Astrocyte (in vitro differentiated cells and primary cell): Measurements from ENCODE around the gene ZNF627. TPM values are rescaled to one million over a fixed set of nuclear protein-coding genes. Genes with fewer than 3 reads are reported as not detected.
A peak's percentile ranks its signal among the peaks of the same experiment; 100 is the strongest.

Experiments used
- DNase-seq: peaks from one replicate; pipeline ENCODE4 v3.0.0-alpha.2; 2010; ENCODE audit warnings: low read depth
- FAIRE-seq: peaks from 2 replicates; lab custom pipeline; 2011; peaks lifted over from hg19 to GRCh38; lab: Jason Lieb, UNC
- H2AFZ ChIP-seq: 2 replicates; pipeline ENCODE4 v1.6.0; 2012; ENCODE audit warnings: low read depth, low read length, inconsistent platforms
- H3K27ac ChIP-seq: 2 replicates; pipeline ENCODE4 v1.5.1; 2011; ENCODE audit warnings: low read depth, low read length, inconsistent platforms
- H3K27me3 ChIP-seq: 2 replicates; pipeline ENCODE4 v1.6.0; 2011; ENCODE audit warnings: low read length, inconsistent platforms; ENCODE audit not compliant: insufficient read depth
- H3K36me3 ChIP-seq: 2 replicates; pipeline ENCODE4 v1.5.1; 2011; ENCODE audit warnings: low read length, inconsistent platforms; ENCODE audit not compliant: insufficient read depth
- H3K4me1 ChIP-seq: 2 replicates; pipeline ENCODE4 v1.5.1; 2011; ENCODE audit warnings: low read length, inconsistent platforms; ENCODE audit not compliant: insufficient read depth
- H3K4me2 ChIP-seq: 2 replicates; pipeline ENCODE4 v1.6.0; 2012; ENCODE audit warnings: low read length, inconsistent platforms
- H3K4me3 ChIP-seq: 2 replicates; pipeline ENCODE4 v1.5.1; 2011; ENCODE audit warnings: low read depth, mild to moderate bottlenecking, low read length, inconsistent platforms; ENCODE audit not compliant: insufficient read depth
- H3K79me2 ChIP-seq: 2 replicates; pipeline ENCODE4 v1.6.0; 2012; ENCODE audit warnings: mild to moderate bottlenecking, low read length, inconsistent platforms; ENCODE audit not compliant: insufficient read depth
- H3K9ac ChIP-seq: 2 replicates; pipeline ENCODE4 v1.6.0; 2012; ENCODE audit warnings: mild to moderate bottlenecking, low read length, inconsistent platforms
- H3K9me3 ChIP-seq: 2 replicates; pipeline ENCODE4 v1.5.1; 2012; ENCODE audit warnings: low read depth, mild to moderate bottlenecking, low read length, inconsistent platforms; ENCODE audit not compliant: insufficient read depth
- H4K20me1 ChIP-seq: 2 replicates; pipeline ENCODE4 v1.6.0; 2012; ENCODE audit warnings: low read length, inconsistent platforms; ENCODE audit not compliant: insufficient read depth
- H3K27ac Mint-ChIP-seq: one replicate; pipeline ENCODE4 v1.8.0; 2021; ENCODE audit warnings: mild to moderate bottlenecking, mixed read lengths; ENCODE audit not compliant: unreplicated experiment
- H3K27me3 Mint-ChIP-seq: one replicate; pipeline ENCODE4 v1.8.0; 2021; ENCODE audit warnings: low read depth, mixed read lengths; ENCODE audit not compliant: unreplicated experiment
- H3K36me3 Mint-ChIP-seq: one replicate; pipeline ENCODE4 v1.8.0; 2021; ENCODE audit warnings: low read depth, mixed read lengths; ENCODE audit not compliant: unreplicated experiment
- H3K4me1 Mint-ChIP-seq: one replicate; pipeline ENCODE4 v1.8.0; 2021; ENCODE audit warnings: low read depth, mixed read lengths; ENCODE audit not compliant: unreplicated experiment
- H3K4me3 Mint-ChIP-seq: one replicate; pipeline ENCODE4 v1.8.0; 2021; ENCODE audit warnings: mild to moderate bottlenecking, moderate library complexity, mixed read lengths; ENCODE audit not compliant: unreplicated experiment
- H3K9me3 Mint-ChIP-seq: one replicate; pipeline ENCODE4 v1.8.0; 2021; ENCODE audit warnings: mild to moderate bottlenecking, mixed read lengths; ENCODE audit not compliant: unreplicated experiment
- CTCF ChIP-seq: IDR thresholded peaks from 2 replicates; pipeline ENCODE4 v1.5.1; 2011; ENCODE audit warnings: low read depth, mild to moderate bottlenecking, inconsistent platforms, low read length, moderate library complexity; ENCODE audit not compliant: insufficient read depth
- EZH2 ChIP-seq: IDR thresholded peaks from 2 replicates; pipeline ENCODE4 v1.6.1; 2012; ENCODE audit warnings: mild to moderate bottlenecking, low read length, inconsistent platforms; ENCODE audit not compliant: insufficient read depth
- total RNA-seq: library from RNA; stranded (reverse); gene quantifications from 2 replicates; pipeline ENCODE4 v1.2.1, GENCODE V29; 2021

ZNF627 gene
- total RNA-seq, 1 donor from 2014 or later: 20.5 TPM

- Histone ChIP-seq H3K27ac (no peak overlapping the region), H3K4me2 (peak overlapping the region; percentile 48), H3K4me1 (peaks cover 3% of the 10 kb centered on the region), H3K36me3 (no peaks in the 10 kb centered on the region), H3K79me2 (no peaks in the 10 kb centered on the region), H3K27me3 (no peaks in the 10 kb centered on the region), H2AFZ (peak overlapping the region; percentile 60), H3K9me3 (no peaks in the 10 kb centered on the region), H4K20me1 (no peaks in the 10 kb centered on the region), H3K9ac (no peak overlapping the region), H3K4me3 (no peak overlapping the region)
- peaks cover 11% of the 10 kb centered on the region for H3K4me1 Mint-ChIP-seq
- H3K36me3 Mint-ChIP-seq: no peaks in the 10 kb centered on the region
- H3K27ac Mint-ChIP-seq: no peak overlapping the region
- FAIRE-seq: no peak
- TF ChIP-seq EZH2 (peak; percentile 55), CTCF (no peak)
- H3K9me3 Mint-ChIP-seq: peaks cover 2% of the 10 kb centered on the region
- no peak overlapping the region for H3K4me3 Mint-ChIP-seq
- no peak for DNase-seq
- peaks cover 3% of the 10 kb centered on the region for H3K27me3 Mint-ChIP-seq
Observed at GRCh38 chr19:11578258-11579142, 18.8 kb upstream of the ZNF627 start.

- no peaks in the 10 kb centered on the region for H4K20me1 ChIP-seq
- no peak overlapping the region for H2AFZ ChIP-seq
- H3K4me1 ChIP-seq: peaks cover 3% of the 10 kb centered on the region
- TF ChIP-seq CTCF (no peak), EZH2 (no peak)
- H3K36me3 Mint-ChIP-seq: no peaks in the 10 kb centered on the region
- no peak overlapping the region for H3K27ac ChIP-seq
- H3K4me3 Mint-ChIP-seq: no peak overlapping the region
- peaks cover 2% of the 10 kb centered on the region for H3K9me3 Mint-ChIP-seq
- no peaks in the 10 kb centered on the region for H3K36me3 ChIP-seq
- H3K9me3 ChIP-seq: no peaks in the 10 kb centered on the region
- FAIRE-seq (no peak), DNase-seq (no peak)
- no peak overlapping the region for H3K4me3 ChIP-seq
- H3K27me3 Mint-ChIP-seq: peaks cover 4% of the 10 kb centered on the region
- no peak overlapping the region for H3K4me2 ChIP-seq
- H3K27me3 ChIP-seq: no peaks in the 10 kb centered on the region
- no peak overlapping the region for H3K9ac ChIP-seq
- no peak overlapping the region for H3K27ac Mint-ChIP-seq
- no peaks in the 10 kb centered on the region for H3K79me2 ChIP-seq
- H3K4me1 Mint-ChIP-seq: peaks cover 11% of the 10 kb centered on the region
Observed at GRCh38 chr19:11580116-11580515, 17.2 kb upstream of the ZNF627 start.

GRCh38 chr19:11581740-11582139 is 15.5 kb upstream of the ZNF627 start:
- TF ChIP-seq CTCF (no peak), EZH2 (no peak)
- H3K27ac ChIP-seq: no peak overlapping the region
- no peaks in the 10 kb centered on the region for H3K9me3 ChIP-seq
- no peak overlapping the region for H3K9ac ChIP-seq
- peak overlapping the region; percentile 48 for H3K4me3 Mint-ChIP-seq
- H3K27me3 Mint-ChIP-seq: peaks cover 6% of the 10 kb centered on the region
- H3K27me3 ChIP-seq: no peaks in the 10 kb centered on the region
- no peaks in the 10 kb centered on the region for H3K36me3 Mint-ChIP-seq
- peaks cover 3% of the 10 kb centered on the region for H3K4me1 ChIP-seq
- no peaks in the 10 kb centered on the region for H3K36me3 ChIP-seq
- FAIRE-seq: no peak
- H3K27ac Mint-ChIP-seq: no peak overlapping the region
- peak; percentile 16 for DNase-seq
- peaks cover 2% of the 10 kb centered on the region for H3K9me3 Mint-ChIP-seq
- H4K20me1 ChIP-seq: no peaks in the 10 kb centered on the region
- peaks cover 11% of the 10 kb centered on the region for H3K4me1 Mint-ChIP-seq
- no peaks in the 10 kb centered on the region for H3K79me2 ChIP-seq
- no peak overlapping the region for H2AFZ ChIP-seq
- no peak overlapping the region for H3K4me3 ChIP-seq
- peak overlapping the region; percentile 59 for H3K4me2 ChIP-seq
